ENCODE measurements around the gene OXLD1.

DNA sequence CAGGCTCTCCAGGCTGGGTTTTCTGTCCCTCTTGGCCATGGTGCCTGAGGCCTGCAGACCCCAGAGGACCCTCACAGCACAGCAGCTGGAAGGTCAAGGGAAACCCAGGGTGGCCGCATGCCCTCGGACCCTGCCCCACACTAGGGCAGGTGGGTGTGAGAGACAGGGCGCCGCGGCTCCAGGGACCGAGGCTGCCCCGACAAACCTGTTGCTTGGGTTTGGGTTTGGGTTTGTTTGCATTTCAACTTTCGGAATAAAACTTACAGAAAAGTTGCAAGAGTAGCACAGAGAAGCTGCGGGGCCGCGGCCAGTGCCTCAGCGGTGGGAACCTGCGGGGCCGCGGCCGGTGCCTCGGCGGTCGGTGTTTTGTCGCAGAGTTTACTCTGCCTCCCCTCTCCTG lies 25.2 kb upstream of the OXLD1 start:
- no peak for TF ChIP-seq YY1 (IDR thresholded peaks at IDR 0.05)
- no peak for TF ChIP-seq RAD21 (IDR thresholded peaks at IDR 0.05)
- TF ChIP-seq, protein P1, sequence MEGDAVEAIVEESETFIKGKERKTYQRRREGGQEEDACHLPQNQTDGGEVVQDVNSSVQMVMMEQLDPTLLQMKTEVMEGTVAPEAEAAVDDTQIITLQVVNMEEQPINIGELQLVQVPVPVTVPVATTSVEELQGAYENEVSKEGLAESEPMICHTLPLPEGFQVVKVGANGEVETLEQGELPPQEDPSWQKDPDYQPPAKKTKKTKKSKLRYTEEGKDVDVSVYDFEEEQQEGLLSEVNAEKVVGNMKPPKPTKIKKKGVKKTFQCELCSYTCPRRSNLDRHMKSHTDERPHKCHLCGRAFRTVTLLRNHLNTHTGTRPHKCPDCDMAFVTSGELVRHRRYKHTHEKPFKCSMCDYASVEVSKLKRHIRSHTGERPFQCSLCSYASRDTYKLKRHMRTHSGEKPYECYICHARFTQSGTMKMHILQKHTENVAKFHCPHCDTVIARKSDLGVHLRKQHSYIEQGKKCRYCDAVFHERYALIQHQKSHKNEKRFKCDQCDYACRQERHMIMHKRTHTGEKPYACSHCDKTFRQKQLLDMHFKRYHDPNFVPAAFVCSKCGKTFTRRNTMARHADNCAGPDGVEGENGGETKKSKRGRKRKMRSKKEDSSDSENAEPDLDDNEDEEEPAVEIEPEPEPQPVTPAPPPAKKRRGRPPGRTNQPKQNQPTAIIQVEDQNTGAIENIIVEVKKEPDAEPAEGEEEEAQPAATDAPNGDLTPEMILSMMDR (IDR thresholded peaks at IDR 0.05; ENCODE audit: low read depth, low read length, missing input control): no peak
- TF ChIP-seq TAF1 (conservative IDR thresholded peaks at IDR 0.05): no peak
- TF ChIP-seq REST (IDR thresholded peaks at IDR 0.05): no peak
- TF ChIP-seq, protein P2, sequence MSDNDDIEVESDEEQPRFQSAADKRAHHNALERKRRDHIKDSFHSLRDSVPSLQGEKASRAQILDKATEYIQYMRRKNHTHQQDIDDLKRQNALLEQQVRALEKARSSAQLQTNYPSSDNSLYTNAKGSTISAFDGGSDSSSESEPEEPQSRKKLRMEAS (IDR thresholded peaks at IDR 0.05): no peak
- no peak for TF ChIP-seq ZBTB33 (IDR thresholded peaks at IDR 0.05)
- no peak for TF ChIP-seq GABPA (IDR thresholded peaks at IDR 0.05 in 1 of 2, conservative IDR thresholded peaks at IDR 0.05 in 1 of 2)
